GM18951 (cell line): ENCODE results near the gene NUP85.

Experiments
- POLR2A ChIP-seq: IDR thresholded peaks from 4 replicates; pipeline ENCODE4 v1.6.1; 2011; ENCODE audit warnings: mild to moderate bottlenecking; ENCODE audit not compliant: insufficient read length, insufficient read depth; ENCODE audit errors: extremely low read depth
- in situ Hi-C: fragments of 300-500 bp; cut with MboI; formaldehyde crosslinking; loops from one replicate; pipeline ENCODE4 v1.12.0; 2022; ENCODE audit warnings: low sequenced_read_pairs, mixed read lengths, inconsistent platforms; ENCODE audit not compliant: unreplicated experiment

NUP85 gene

DNA sequence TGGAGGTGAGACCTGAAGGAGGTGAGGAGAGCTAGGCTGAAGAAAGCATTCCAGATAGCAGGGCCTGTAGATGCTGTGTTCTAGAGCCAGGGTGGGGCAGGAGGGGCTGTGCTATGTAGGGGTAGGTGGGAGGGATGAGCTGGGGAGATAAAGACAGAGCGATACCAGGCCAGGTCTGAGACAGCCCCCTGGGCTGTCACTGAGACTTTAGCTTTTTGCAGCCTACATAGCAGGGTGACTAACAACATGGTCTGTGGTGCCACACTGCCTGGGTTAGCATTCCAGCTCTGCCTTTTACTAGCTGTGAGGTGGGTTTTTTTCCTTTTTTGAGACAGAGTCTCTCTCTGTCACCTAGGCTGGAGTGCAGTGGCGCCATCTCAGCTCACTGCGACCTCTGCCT, 14.3 kb downstream of the NUP85 start:
- TF ChIP-seq POLR2A = no peak
- in situ Hi-C loops = no loop called here

DNA sequence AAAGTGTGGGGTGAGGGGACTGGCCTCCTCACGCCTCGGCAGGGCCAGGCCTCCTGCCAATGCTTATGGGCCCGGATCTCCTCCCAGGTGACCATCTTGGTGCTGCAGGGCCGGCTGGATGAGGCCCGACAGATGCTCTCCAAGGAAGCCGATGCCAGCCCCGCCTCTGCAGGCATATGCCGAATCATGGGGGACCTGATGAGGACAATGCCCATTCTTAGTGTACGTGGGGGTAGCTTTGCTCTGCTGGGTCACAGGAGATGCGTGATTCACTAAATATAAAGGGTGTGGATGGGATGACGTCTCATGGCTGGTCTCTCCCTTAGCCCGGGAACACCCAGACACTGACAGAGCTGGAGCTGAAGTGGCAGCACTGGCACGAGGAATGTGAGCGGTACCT, 19.5 kb downstream of the NUP85 start:
- in situ Hi-C loops = no loop called here
- TF ChIP-seq POLR2A = no peak

DNA sequence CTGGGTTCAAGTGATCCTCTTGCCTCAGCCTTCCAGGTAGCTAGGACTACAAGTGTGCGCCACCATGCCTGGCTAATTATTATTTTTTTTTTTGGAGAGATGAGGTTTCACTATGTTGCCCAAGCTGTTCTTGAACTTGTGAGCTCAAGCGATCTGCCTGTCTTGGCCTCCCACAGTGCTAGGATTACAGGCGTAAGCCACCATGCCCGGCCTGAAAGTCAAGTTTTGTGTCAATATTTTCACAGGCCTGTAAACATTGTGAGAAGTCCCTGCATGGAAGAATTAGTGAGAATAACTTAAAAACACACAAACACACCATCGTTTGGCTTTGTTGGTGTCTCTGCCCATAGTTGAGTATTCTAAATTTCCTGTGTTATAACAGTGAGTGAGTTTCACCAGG, 22.2 kb downstream of the NUP85 start:
- in situ Hi-C loops = no loop called here
- TF ChIP-seq POLR2A = no peak

DNA sequence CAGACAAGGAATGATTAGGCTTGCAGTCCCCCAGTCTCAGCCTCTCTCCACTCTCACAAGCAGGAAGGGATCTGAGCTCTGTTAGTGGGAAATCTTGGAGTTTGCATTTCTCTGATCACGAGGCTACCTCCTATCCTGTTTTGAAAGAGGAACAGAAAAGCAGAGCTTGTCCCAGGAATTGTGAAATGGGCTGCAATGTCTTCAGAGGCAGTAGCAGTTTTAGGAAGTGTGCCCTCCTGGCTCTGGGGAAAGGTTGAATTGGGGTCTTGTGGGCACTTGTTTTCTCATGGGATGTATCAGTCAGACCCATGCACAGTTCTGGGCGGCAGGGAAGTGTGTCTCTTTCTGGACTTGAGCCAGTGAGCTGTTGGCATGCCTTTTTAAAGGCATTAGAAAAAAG, 22.8 kb downstream of the NUP85 start:
- in situ Hi-C loops = no loop called here
- TF ChIP-seq POLR2A = no peak

DNA sequence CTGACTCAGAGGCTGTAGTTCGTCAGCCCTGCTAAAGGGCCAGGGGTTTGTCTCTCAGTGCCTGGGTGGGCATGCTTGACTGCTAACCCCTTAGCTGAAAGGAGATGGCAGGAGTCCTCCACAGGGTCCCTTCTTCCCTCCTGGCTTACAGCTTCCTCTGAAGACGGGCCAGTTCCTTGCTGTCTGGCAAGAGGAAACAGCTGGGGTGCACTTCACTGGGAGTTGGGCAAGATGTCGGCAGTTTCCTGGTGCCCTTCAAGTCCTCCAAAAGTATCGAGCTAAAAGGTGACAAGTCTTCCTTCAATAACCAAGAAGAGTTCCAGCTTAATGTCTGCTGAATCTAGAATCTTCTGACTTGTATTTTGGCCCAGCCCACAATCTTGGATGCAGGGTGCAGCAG, 23.4 kb downstream of the NUP85 start:
- no peak for TF ChIP-seq POLR2A
- in situ Hi-C loops = no loop called here

DNA sequence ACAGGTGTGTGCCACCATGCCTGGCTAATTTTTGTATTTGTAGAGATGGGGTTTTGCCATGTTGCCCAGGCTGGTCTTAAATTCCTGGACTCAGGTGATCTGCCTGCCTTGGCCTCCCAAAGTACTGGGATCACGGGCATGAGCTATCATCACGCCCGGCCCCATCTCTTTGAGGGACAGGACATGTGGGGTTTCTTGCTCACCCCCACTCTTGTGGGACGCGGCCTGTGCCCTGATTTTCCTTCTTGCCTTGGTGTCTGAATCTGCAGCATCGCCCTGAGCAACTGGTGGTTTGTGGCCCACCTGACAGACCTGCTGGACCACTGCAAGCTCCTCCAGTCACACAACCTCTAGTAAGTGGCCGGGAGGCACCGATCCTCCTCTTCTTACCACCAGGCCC, 25.6 kb downstream of the NUP85 start:
- in situ Hi-C loops = no loop called here
- no peak for TF ChIP-seq POLR2A

DNA sequence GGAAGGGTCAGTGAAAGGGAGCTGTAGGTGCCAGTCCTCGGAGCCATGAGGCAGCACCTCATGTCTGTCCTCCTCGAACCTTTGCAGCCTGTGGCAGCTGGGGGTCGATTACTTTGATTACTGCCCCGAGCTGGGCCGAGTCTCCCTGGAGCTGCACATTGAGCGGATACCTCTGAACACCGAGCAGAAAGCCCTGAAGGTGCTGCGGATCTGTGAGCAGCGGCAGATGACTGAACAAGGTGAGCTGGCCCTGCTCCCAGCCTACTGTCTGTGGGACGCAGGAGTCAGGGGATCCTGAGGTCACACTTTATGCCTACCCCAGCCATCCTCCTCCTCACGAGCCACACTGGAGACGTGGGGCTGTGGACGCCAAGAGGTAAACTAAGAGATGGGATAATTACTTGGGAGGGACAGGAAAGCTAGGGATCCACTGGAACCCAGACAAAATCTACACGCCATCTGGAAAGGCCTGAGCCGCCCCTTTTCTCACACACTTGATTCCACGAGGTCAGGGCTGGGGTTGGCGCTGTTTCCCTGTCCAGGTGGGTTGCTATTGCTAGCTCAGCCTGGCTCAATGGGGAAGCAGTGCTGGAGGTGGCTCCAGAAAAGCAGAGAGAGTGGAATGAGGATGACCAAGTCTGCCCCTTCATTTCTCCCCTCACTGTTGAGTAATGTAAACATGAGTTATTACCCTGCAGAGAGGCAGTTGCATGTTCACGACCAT, 26.4 kb downstream of the NUP85 start:
- TF ChIP-seq POLR2A = no peak
- in situ Hi-C loops = no loop called here

DNA sequence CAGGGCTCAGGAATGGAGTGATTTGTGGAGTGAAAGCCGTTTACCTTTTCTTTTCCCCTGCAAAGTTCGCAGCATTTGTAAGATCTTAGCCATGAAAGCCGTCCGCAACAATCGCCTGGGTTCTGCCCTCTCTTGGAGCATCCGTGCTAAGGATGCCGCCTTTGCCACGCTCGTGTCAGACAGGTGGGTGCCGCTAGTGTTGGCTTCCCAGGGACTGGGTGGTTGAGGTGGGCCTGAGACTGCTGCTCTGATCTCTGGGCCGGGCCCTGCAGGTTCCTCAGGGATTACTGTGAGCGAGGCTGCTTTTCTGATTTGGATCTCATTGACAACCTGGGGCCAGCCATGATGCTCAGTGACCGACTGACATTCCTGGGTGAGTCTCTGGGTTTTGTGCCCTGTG, 27.3 kb downstream of the NUP85 start:
- no peak for TF ChIP-seq POLR2A
- in situ Hi-C loops = no loop called here

DNA sequence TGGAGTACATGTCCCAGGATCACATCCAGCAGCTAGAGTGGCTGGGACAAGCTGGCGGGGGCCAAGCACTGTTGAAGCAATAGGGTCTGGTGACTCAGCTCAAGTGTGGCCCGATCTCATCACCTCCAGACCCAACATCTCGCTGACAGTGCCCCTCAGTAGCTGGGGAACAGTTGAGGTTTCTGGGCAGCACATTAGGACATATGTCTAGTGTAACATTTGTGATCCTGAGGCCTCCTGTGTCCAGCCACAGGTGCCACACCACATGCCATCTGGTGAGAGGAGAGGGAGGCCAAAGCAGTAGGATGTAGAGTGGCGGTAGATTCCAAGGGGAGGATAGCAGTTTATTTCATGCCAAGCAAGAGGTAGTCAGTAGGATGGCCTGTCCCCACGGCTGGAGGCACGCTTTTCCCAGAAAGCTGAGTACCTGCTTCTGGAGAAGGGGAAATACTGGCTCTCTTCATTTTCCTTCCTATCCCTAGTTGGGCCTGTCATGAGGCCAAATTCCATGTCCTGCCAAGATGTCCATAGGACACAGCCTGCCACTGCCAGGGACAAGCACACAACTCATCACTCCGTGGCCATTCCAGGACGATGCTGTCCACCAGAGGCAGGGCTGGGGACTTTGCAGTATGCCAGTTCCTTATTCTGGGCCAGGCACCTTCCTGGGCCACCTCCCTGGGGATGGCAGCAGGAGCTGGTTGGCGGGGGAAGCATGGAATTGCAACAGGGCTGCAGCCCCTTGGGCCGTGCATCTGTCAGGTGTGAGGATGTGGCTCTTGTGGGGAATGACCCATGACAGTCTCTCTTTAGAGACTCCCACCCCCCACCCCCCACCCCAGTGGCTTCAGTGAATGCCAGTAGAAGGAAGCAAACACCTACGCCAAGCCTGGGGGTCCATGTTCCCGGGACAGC, 31.9 kb downstream of the NUP85 start:
- no peak for TF ChIP-seq POLR2A
- in situ Hi-C loops = no loop called here

DNA sequence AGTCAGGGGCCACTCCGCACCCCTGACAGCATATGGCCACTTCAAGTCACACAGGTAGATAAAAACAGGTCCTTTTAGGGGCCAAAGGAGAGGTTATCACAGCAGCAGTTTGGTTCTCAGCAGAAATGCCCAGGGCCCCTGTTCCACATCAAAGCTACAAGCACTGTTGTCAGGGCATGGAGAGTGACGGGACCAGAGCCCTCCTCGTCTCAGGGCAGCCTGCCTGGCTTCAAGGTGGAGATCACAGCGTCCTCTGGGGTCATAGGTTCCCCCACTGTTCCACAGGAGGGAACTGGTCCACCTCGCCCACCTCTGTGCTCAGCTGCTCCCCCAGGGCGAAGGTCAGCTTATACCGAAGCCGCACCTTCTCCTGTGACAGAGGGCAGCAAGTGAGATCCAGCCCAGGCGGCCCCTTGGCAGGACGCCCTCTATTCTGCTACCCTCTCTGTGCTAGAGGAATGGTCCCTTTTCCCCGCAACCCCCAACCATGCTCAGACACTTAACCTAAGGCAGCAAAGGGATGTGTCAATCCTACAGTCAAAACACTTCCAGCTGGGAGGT, 32.6 kb downstream of the NUP85 start:
- in situ Hi-C loops = no loop called here
- TF ChIP-seq POLR2A = no peak

DNA sequence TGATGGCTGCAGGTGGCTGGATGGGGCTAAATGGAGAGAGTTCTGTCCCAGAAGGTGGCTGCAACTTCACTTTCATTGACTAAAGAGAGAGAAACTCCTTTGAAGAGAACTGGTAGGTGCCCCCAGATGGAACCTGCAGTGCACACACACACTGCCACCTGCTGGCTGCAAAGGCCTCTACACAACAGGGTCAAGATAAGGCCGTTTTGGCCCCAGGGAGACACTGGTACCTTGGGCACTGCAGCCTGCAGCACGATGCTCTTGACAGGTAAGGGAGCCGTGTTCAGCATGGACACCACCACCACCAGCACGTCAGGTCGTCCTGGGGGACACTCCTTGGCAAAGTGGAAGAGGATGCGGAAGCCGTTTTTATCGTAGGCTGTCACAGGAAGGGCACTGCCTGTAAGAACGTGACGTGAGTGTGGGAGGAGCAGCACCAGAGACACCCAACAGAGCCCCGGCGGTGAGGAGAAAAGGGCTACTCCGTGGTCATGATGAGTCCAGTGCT, 33.3 kb downstream of the NUP85 start:
- in situ Hi-C loops = no loop called here
- TF ChIP-seq POLR2A = no peak

DNA sequence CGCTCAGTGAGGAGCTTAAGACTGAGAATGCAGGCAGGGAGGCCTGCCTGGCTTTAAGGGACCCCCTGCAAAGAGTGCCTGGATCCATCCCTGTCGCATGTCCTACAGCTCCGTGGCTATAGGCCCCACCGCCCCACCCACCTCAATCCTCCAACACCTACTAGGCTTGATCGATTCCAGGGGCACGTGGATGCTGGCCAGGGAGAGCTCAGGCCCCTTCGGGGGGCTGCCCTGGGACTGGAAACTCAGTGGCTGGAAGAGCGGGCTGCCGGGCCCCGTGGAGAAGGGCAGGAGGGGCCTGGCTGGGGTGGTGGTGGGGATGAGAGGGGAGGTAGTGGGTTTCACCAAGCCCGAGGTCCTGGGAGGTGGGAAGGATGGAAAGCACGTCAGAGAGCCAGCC, 33.7 kb downstream of the NUP85 start:
- TF ChIP-seq POLR2A = peak; percentile 2
- in situ Hi-C loops = no loop called here

DNA sequence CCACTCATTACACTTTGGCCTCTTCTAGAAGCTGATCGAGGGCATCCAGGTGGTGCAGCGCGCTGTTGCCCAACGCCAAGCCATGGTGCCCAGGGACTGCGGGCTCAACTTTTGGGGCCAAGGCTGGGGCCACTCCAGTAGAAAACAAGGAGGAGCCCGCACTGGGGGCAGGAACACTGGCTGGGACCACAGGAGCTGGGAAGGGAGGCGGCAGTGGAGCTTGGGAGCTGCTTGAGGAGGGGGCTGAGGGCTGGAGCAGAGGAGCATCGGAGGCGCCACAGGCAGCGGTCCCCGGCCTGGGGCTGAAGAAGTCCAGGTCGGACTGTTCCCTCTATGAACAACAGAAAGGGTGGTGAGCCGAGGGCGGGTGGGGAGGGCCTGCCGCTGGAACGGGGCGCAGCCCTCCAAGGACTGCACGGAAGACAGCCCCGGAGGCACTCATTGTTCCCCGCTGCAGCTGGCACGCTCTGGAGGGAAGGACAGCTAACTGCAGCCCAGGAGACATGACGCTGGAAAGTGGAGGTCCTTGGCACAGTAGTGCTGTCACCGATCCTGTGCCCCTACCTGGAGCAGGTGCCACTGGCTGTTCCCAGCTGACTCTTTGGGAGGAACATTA, 34.4 kb downstream of the NUP85 start:
- in situ Hi-C loops = no loop called here
- TF ChIP-seq POLR2A = no peak
